ENCODE measurements around the gene NPAT. TPM values are rescaled to one million over a fixed set of nuclear protein-coding genes. Genes with fewer than 3 reads are reported as not detected.

NPAT gene
- total RNA-seq (10 to 100 TPM; 24.2 to 40.8 (median 29.6) TPM), polyA plus RNA-seq (1 to 10 TPM; 4.5 to 4.9 (median 4.5) TPM)
- long read RNA-seq, donor 1, full-length matches to known transcripts = 2 of 13 reads
- long read RNA-seq, donor 1, partial matches to known transcripts = 11 of 13 reads
- long read RNA-seq, donor 1, other reads (novel, unspliced or antisense) = 0 of 13 reads
- long read RNA-seq, donor 2 = 0 reads

DNA sequence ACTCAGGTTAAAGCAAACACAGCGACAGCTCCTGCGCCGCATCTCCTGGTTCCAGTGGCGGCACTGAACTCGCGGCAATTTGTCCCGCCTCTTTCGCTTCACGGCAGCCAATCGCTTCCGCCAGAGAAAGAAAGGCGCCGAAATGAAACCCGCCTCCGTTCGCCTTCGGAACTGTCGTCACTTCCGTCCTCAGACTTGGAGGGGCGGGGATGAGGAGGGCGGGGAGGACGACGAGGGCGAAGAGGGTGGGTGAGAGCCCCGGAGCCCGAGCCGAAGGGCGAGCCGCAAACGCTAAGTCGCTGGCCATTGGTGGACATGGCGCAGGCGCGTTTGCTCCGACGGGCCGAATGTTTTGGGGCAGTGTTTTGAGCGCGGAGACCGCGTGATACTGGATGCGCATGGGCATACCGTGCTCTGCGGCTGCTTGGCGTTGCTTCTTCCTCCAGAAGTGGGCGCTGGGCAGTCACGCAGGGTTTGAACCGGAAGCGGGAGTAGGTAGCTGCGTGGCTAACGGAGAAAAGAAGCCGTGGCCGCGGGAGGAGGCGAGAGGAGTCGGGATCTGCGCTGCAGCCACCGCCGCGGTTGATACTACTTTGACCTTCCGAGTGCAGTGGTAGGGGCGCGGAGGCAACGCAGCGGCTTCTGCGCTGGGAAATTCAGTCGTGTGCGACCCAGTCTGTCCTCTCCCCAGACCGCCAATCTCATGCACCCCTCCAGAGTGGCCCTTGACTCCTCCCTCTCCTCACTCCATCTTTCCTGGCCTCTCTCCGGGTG is at the start of gene NPAT, which contains the start of gene ATM:
Gene NPAT, minus strand, starts transcription at position 65 of the 774 bp plus-strand sequence. CDS start 102 bp downstream, outside the sequence.
Gene ATM, plus strand, starts transcription at position 494 of the 774 bp plus-strand sequence. CDS start 4,558 bp downstream, outside the sequence.
- 0 to 1% (median 1%) methylated on average over 63 to 70 of the region's 70 CpGs for WGBS, 5 donors
- Histone ChIP-seq H3K9me3 (no peaks in the 10 kb centered on the region), H3K27me3 (replicated peaks in 1 of 7) (no peaks in the 10 kb centered on the region), H3K4me1 (peaks cover 17 to 87% (median 71%) of the 10 kb centered on the region in 6 donors), H3K36me3 (peaks cover 0 to 29% (median 0%) of the 10 kb centered on the region in 6 donors), H3K27ac (peak within 1 kb of the TSS; percentile 94 to 99 (median 98)), H3K4me3 (peak within 1 kb of the TSS; percentile 70 to 91 (median 76))
- intact Hi-C loops (cut with DNase I; ENCODE audit: low total_unique reads) = loop anchor here (10.0 kb wide), 1 partner anchor 58 kb away; no protein-coding TSS in a partner anchor
- TF ChIP-seq POLR2AphosphoS5 (IDR thresholded peaks at IDR 0.05) (peak; percentile 95 to 98 (median 97)), POLR2A (IDR thresholded peaks at IDR 0.05) (peak in 2 of 3 donors; percentile 87 to 95)
- TF ChIP-seq, protein P1, sequence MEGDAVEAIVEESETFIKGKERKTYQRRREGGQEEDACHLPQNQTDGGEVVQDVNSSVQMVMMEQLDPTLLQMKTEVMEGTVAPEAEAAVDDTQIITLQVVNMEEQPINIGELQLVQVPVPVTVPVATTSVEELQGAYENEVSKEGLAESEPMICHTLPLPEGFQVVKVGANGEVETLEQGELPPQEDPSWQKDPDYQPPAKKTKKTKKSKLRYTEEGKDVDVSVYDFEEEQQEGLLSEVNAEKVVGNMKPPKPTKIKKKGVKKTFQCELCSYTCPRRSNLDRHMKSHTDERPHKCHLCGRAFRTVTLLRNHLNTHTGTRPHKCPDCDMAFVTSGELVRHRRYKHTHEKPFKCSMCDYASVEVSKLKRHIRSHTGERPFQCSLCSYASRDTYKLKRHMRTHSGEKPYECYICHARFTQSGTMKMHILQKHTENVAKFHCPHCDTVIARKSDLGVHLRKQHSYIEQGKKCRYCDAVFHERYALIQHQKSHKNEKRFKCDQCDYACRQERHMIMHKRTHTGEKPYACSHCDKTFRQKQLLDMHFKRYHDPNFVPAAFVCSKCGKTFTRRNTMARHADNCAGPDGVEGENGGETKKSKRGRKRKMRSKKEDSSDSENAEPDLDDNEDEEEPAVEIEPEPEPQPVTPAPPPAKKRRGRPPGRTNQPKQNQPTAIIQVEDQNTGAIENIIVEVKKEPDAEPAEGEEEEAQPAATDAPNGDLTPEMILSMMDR (IDR thresholded peaks at IDR 0.05 in 8 of 11, conservative IDR thresholded peaks at IDR 0.05 in 3 of 11) = peak; percentile 65 to 93 (median 85)
- peak; percentile 100 for DNase-seq

GRCh38 chr11:108269583-108269982 is 47.1 kb upstream of the NPAT start:
- H3K36me3 ChIP-seq = peaks cover 2 to 81% (median 54%) of the 10 kb centered on the region in 6 donors
- H3K9me3 ChIP-seq = peaks cover 0 to 12% (median 4%) of the 10 kb centered on the region in 8 donors
- WGBS, 5 donors = 83 to 95% (median 91%) methylated on average over 3 of the region's 3 CpGs
- no peak overlapping the region for H3K27ac ChIP-seq
- intact Hi-C loops (cut with DNase I; ENCODE audit: low total_unique reads) = no loop called here
- no peak overlapping the region for H3K4me3 ChIP-seq
- no peaks in the 10 kb centered on the region for H3K27me3 ChIP-seq (replicated peaks in 1 of 7)
- no peaks in the 10 kb centered on the region for H3K4me1 ChIP-seq
- TF ChIP-seq POLR2A (IDR thresholded peaks at IDR 0.05) (no peak), POLR2AphosphoS5 (IDR thresholded peaks at IDR 0.05) (no peak)
- TF ChIP-seq, protein P1 (IDR thresholded peaks at IDR 0.05 in 8 of 11, conservative IDR thresholded peaks at IDR 0.05 in 3 of 11) = no peak
- DNase-seq = no peak

- intact Hi-C loops (cut with DNase I; ENCODE audit: low total_unique reads) = no loop called here
- H3K27me3 ChIP-seq (replicated peaks in 1 of 7) = no peaks in the 10 kb centered on the region
- H3K36me3 ChIP-seq = peaks cover 7 to 100% (median 83%) of the 10 kb centered on the region in 6 donors
- no peak overlapping the region for H3K27ac ChIP-seq
- no peaks in the 10 kb centered on the region for H3K9me3 ChIP-seq
- H3K4me3 ChIP-seq = no peak overlapping the region
- DNase-seq = no peak
- TF ChIP-seq POLR2AphosphoS5 (IDR thresholded peaks at IDR 0.05) (no peak), POLR2A (IDR thresholded peaks at IDR 0.05) (no peak)
- TF ChIP-seq, protein P1 (IDR thresholded peaks at IDR 0.05 in 8 of 11, conservative IDR thresholded peaks at IDR 0.05 in 3 of 11) = no peak
- WGBS, 5 donors = 91 to 100% (median 96%) methylated on average over 1 of the region's 1 CpG
- peaks cover 0 to 5% (median 0%) of the 10 kb centered on the region in 6 donors for H3K4me1 ChIP-seq
Measured at GRCh38 chr11:108253176-108253575, 30.7 kb upstream of the NPAT start.

DNA sequence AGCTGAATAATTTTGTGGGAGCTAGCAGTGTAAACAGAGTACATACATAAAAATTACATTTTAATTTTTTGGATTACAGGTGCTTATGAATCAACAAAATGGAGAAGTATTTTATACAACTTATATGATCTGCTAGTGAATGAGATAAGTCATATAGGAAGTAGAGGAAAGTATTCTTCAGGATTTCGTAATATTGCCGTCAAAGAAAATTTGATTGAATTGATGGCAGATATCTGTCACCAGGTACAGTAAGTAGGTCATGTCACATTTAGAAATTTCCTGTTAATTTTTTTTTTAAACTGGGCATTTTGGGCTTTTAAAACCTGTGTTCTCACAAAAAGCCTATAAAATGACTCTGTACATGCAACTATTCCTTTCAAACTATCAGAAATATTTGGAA is 24.4 kb upstream of the NPAT start:
- intact Hi-C loops (cut with DNase I; ENCODE audit: low total_unique reads) = no loop called here
- WGBS, 5 donors = 68 to 89% (median 82%) methylated on average over 2 of the region's 2 CpGs
- Histone ChIP-seq H3K9me3 (no peaks in the 10 kb centered on the region), H3K36me3 (peaks cover 0 to 100% (median 52%) of the 10 kb centered on the region in 6 donors), H3K4me1 (peaks cover 0 to 46% (median 5%) of the 10 kb centered on the region in 6 donors), H3K27ac (peak overlapping the region in 1 of 8 donors; percentile 10), H3K4me3 (no peak overlapping the region), H3K27me3 (replicated peaks in 1 of 7) (no peaks in the 10 kb centered on the region)
- DNase-seq = no peak
- TF ChIP-seq, protein P1 (IDR thresholded peaks at IDR 0.05 in 8 of 11, conservative IDR thresholded peaks at IDR 0.05 in 3 of 11) = no peak
- TF ChIP-seq POLR2A (IDR thresholded peaks at IDR 0.05) (no peak), POLR2AphosphoS5 (IDR thresholded peaks at IDR 0.05) (no peak)
